CD4-positive, alpha-beta memory T cell (primary cell): Measurements from ENCODE around the gene CNST. TPM values are rescaled to one million over a fixed set of nuclear protein-coding genes. Genes with fewer than 3 reads are reported as not detected.

Source experiments
- CTCF ChIA-PET: fragments of 350-600 bp; sonication (Branson Sonifier 250); formaldehyde crosslinking; loops from one replicate; lab custom pipeline; 2021; ENCODE audit warnings: inconsistent platforms; ENCODE audit not compliant: partially characterized antibody; lab: Charles Lee
- POLR2A ChIA-PET: fragments of 350-600 bp; sonication (Branson Sonifier 250); formaldehyde crosslinking; loops from one replicate; lab custom pipeline; 2021; ENCODE audit not compliant: partially characterized antibody; lab: Charles Lee
- DNase-seq, 5 donors: peaks; one replicate each; pipeline versions ENCODE4 v3.0.0 to v3.0.0-alpha.2; 2020 to 2022; ENCODE audit warnings: mixed read lengths in 1 of 5
- H3K27ac ChIP-seq: one replicate; pipeline ENCODE4 v1.7.0; 2013; ENCODE audit warnings: low read depth, low read length
- H3K27me3 ChIP-seq: 2 replicates; pipeline ENCODE4 v1.7.0; 2013; ENCODE audit warnings: mild to moderate bottlenecking, low read length, moderate library complexity; ENCODE audit not compliant: insufficient read depth
- H3K36me3 ChIP-seq: 2 replicates; pipeline ENCODE4 v1.7.0; 2013; ENCODE audit warnings: mild to moderate bottlenecking, low read length, moderate library complexity; ENCODE audit not compliant: insufficient read depth
- H3K4me1 ChIP-seq: 2 replicates; pipeline ENCODE4 v1.7.0; 2013; ENCODE audit warnings: mild to moderate bottlenecking, low read length, moderate library complexity; ENCODE audit not compliant: insufficient read depth
- H3K4me3 ChIP-seq, 2 donors: one replicate each; pipeline ENCODE4 v1.7.0; 2013; ENCODE audit warnings: low read length in 2 of 2, mild to moderate bottlenecking in 1 of 2
- H3K9me3 ChIP-seq, 2 donors: one replicate each; pipeline ENCODE4 v1.7.0; 2013; ENCODE audit warnings: low read length in 2 of 2, control low read depth in 1 of 2; ENCODE audit not compliant: control insufficient read depth in 1 of 2
- H3K27ac Mint-ChIP-seq, 7 donors: one replicate each; pipeline ENCODE4 v1.8.0; 2020 to 2021; ENCODE audit warnings: mixed read lengths in 7 of 7, mild to moderate bottlenecking in 6 of 7, inconsistent platforms in 3 of 7, moderate library complexity in 3 of 7
- H3K27me3 Mint-ChIP-seq, 2 donors: one replicate each; pipeline ENCODE4 v1.8.0; 2020 to 2021; ENCODE audit warnings: mixed read lengths in 2 of 2
- H3K36me3 Mint-ChIP-seq, 2 donors: one replicate each; pipeline ENCODE4 v1.8.0; 2020 to 2021; ENCODE audit warnings: mixed read lengths in 2 of 2, inconsistent platforms in 1 of 2, mild to moderate bottlenecking in 1 of 2
- H3K4me1 Mint-ChIP-seq, 4 donors: one replicate each; pipeline ENCODE4 v1.8.0; 2020 to 2021; ENCODE audit warnings: mixed read lengths in 4 of 4, mild to moderate bottlenecking in 1 of 4
- H3K4me3 Mint-ChIP-seq, 8 donors: one replicate each; pipeline ENCODE4 v1.8.0; 2020 to 2021; ENCODE audit warnings: mixed read lengths in 8 of 8, mild to moderate bottlenecking in 7 of 8, moderate library complexity in 6 of 8, inconsistent platforms in 3 of 8
- H3K9me3 Mint-ChIP-seq, 8 donors: one replicate each; pipeline ENCODE4 v1.8.0; 2020 to 2021; ENCODE audit warnings: mixed read lengths in 8 of 8, mild to moderate bottlenecking in 5 of 8, inconsistent platforms in 3 of 8, moderate library complexity in 1 of 8
- intact Hi-C: fragments of 100-400 bp; cut with micrococcal nuclease; formaldehyde crosslinking; loops from one replicate; pipeline ENCODE4 v1.15.1; 2023
- polyA plus RNA-seq, 2 donors: library from polyadenylated mRNA; unstranded; fragments of 300-500 nt; fragmentation: Illumina TruSeq; gene quantifications; one replicate each; pipeline ENCODE4 v1.2.3, GENCODE V29; 2021
- total RNA-seq, 2 experiments: library from RNA; stranded (reverse); gene quantifications; one replicate each; pipeline ENCODE4 v1.2.3, GENCODE V29; 2021

CNST gene
- total and polyA plus RNA-seq, 4 experiments from 2014 or later = 36.2 to 103 (median 78.1) TPM

- Histone ChIP-seq H3K4me1 (no peaks in the 10 kb centered on the region), H3K4me3 (no peak overlapping the region), H3K9me3 (no peaks in the 10 kb centered on the region), H3K27me3 (no peaks in the 10 kb centered on the region), H3K36me3 (no peaks in the 10 kb centered on the region), H3K27ac (no peak overlapping the region)
- Mint-ChIP-seq H3K4me1 (no peaks in the 10 kb centered on the region), H3K4me3 (no peak overlapping the region), H3K27me3 (no peaks in the 10 kb centered on the region), H3K9me3 (peaks cover 0 to under 1% (median 0%) of the 10 kb centered on the region in 8 donors), H3K27ac (peak overlapping the region in 2 of 7 donors; percentile 9 to 59), H3K36me3 (peaks cover 0 to 14% of the 10 kb centered on the region in 2 donors)
- no peak for DNase-seq
- ChIA-PET POLR2A (no interaction called here), CTCF (interaction anchor here (1.0 kb wide), 1 partner anchor 11 kb away, joined by 3 read pairs; no protein-coding TSS in a partner anchor)
- intact Hi-C loops = no loop called here
Measured at GRCh38 chr1:246680190-246680589, 113.9 kb downstream of the CNST start.

- Histone ChIP-seq H3K4me1 (no peaks in the 10 kb centered on the region), H3K36me3 (no peaks in the 10 kb centered on the region), H3K4me3 (no peak overlapping the region), H3K27ac (no peak overlapping the region), H3K27me3 (no peaks in the 10 kb centered on the region), H3K9me3 (no peaks in the 10 kb centered on the region)
- Mint-ChIP-seq H3K4me1 (no peaks in the 10 kb centered on the region), H3K36me3 (peaks cover 0 to 14% of the 10 kb centered on the region in 2 donors), H3K4me3 (no peak overlapping the region), H3K27me3 (no peaks in the 10 kb centered on the region), H3K9me3 (no peaks in the 10 kb centered on the region), H3K27ac (no peak overlapping the region)
- intact Hi-C loops = no loop called here
- POLR2A ChIA-PET = interaction anchor here (1.1 kb wide), 1 partner anchor 115 kb away, joined by 3 read pairs; no protein-coding TSS in a partner anchor
- DNase-seq = no peak
- CTCF ChIA-PET = interaction anchor here (0.7 to 1.0 kb wide), 2 partner anchors 8 to 12 kb away, joined by 3 read pairs; no protein-coding TSS in a partner anchor
Measured at GRCh38 chr1:246680696-246681130, 114.5 kb downstream of the CNST start.

DNA sequence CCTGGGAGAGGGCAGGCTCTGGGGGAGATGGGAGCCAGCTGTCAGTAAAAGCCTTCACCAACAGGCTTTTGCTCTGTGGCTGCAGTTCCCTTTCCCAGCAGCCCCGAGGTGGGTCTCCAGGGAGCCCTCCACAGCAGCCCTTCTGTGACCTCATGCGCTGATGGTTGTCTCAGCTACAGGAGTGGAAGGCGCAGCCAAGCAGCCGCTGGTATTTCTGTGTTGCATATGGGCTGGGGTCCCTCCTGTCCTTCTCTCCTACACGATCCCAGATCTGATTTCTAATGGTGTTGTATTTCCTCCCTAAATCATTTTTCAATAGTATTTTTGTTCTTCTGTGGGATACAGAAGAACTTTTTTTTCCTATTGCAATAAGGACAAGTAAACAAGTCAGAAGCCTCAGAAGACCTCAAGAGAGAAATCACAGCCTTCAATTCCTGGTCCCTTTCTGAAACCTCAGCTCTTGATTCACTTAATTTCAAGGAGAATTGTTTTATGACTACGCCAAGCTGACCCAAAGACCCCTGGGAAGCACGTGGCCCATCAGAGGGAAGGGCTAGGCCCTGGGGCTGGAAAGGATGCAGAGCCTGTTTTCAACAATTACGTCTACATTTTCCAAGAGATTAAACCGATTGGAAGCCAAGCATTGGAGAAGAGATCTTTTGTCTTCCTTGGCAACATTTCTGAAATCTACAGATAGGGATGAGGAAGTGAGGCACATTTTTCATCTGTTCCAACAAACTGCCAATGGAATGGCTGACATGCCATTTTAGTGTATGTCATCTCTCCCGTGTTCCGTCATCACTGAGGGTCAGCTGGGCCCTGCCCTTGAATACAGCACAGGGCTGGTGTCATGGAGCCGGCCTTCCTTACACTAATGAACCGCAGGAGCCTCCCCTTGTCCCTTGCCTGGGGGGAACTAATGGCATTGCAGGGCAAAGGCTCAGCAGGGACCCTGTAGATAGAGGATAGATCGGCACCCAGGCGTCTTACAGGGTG lies 115.9 kb downstream of the CNST start:
- ChIA-PET POLR2A (no interaction called here), CTCF (interaction anchor here (0.6 to 1.3 kb wide), 2 partner anchors 9 to 219 kb away, joined by 3 to 5 read pairs; no protein-coding TSS in a partner anchor)
- no peaks in the 10 kb centered on the region for H3K4me1 Mint-ChIP-seq
- no peaks in the 10 kb centered on the region for H3K27me3 Mint-ChIP-seq
- H3K36me3 ChIP-seq = no peaks in the 10 kb centered on the region
- H3K4me3 ChIP-seq = no peak overlapping the region
- no peak overlapping the region for H3K4me3 Mint-ChIP-seq
- no peaks in the 10 kb centered on the region for H3K27me3 ChIP-seq
- intact Hi-C loops = no loop called here
- no peak overlapping the region for H3K27ac ChIP-seq
- no peaks in the 10 kb centered on the region for H3K9me3 Mint-ChIP-seq
- DNase-seq = no peak
- H3K27ac Mint-ChIP-seq = no peak overlapping the region
- H3K9me3 ChIP-seq = no peaks in the 10 kb centered on the region
- H3K36me3 Mint-ChIP-seq = peaks cover 0 to 14% of the 10 kb centered on the region in 2 donors
- H3K4me1 ChIP-seq = no peaks in the 10 kb centered on the region

DNA sequence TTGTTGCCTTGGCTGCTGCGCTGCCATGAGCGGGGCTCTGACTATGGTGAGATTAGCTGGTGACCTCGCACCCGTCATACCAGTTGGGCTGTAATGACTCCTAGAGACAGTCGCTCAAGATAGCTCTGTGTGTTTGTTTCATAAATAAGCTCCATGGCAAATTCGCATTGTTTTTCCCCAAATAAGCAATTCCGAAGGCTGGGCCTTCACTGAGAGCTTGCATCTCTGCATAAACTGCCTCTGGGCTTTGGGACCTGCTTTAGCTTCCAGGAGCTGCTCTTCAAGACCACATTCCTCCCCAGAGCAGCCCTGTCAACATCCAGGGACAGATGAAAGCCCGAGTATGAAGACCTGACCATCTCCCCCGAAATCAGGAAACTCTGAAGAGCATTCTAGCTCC lies 117.3 kb downstream of the CNST start:
- Mint-ChIP-seq H3K27ac (no peak overlapping the region), H3K27me3 (no peaks in the 10 kb centered on the region), H3K4me1 (no peaks in the 10 kb centered on the region), H3K36me3 (peaks cover 0 to 14% of the 10 kb centered on the region in 2 donors), H3K9me3 (no peaks in the 10 kb centered on the region), H3K4me3 (no peak overlapping the region)
- ChIA-PET CTCF (no interaction called here), POLR2A (no interaction called here)
- Histone ChIP-seq H3K4me3 (no peak overlapping the region), H3K9me3 (no peaks in the 10 kb centered on the region), H3K27ac (no peak overlapping the region), H3K36me3 (no peaks in the 10 kb centered on the region), H3K4me1 (no peaks in the 10 kb centered on the region), H3K27me3 (no peaks in the 10 kb centered on the region)
- no peak for DNase-seq
- intact Hi-C loops = no loop called here

GRCh38 chr1:246687002-246687401 lies 120.7 kb downstream of the CNST start:
- Histone ChIP-seq H3K27ac (no peak overlapping the region), H3K9me3 (no peaks in the 10 kb centered on the region), H3K27me3 (no peaks in the 10 kb centered on the region), H3K4me3 (no peak overlapping the region), H3K4me1 (peaks cover 7% of the 10 kb centered on the region), H3K36me3 (no peaks in the 10 kb centered on the region)
- no peak for DNase-seq
- no peak overlapping the region for H3K4me3 Mint-ChIP-seq
- CTCF ChIA-PET = interaction anchor here (1.1 kb wide), 1 partner anchor 9 kb away, joined by 3 read pairs; no protein-coding TSS in a partner anchor
- no peaks in the 10 kb centered on the region for H3K27me3 Mint-ChIP-seq
- POLR2A ChIA-PET = no interaction called here
- intact Hi-C loops = no loop called here
- peaks cover 0 to 3% (median 1%) of the 10 kb centered on the region in 4 donors for H3K4me1 Mint-ChIP-seq
- no peak overlapping the region for H3K27ac Mint-ChIP-seq
- H3K9me3 Mint-ChIP-seq = peaks cover 0 to 7% (median 0%) of the 10 kb centered on the region in 8 donors
- peaks cover 0 to 14% of the 10 kb centered on the region in 2 donors for H3K36me3 Mint-ChIP-seq

DNA sequence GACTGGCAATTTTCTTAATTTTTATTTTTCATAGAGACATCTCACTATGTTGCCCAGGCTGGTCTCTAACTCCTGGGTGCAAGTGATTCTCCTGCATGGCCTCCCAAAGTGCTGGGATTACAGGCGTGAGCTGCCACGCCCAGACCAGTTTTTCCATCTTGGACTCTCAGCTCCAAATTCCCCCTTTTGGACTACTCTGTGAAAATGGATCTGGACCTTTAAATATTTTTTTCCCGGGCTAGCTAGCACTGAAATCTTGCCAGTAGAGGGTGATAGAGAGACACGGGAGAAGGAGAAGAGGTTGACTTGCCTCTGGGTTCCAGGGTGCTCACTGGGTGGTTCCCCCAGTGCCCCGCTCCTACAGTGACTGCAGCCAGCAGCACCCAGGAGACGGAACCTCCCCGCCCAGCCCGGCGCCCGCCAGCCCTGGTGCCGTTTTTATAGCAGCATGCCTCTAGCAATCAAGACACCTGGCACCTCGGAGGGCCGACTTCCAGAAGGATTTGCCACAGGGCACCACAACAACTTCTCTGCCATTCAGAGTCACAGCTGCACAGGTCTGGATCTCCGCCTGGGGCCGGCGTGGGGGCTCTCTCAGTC lies 123.3 kb downstream of the CNST start:
- intact Hi-C loops = no loop called here
- Mint-ChIP-seq H3K9me3 (peaks cover 0 to 18% (median 6%) of the 10 kb centered on the region in 8 donors), H3K27ac (peak overlapping the region in 1 of 7 donors; percentile 57), H3K4me1 (peaks cover 0 to 3% (median 1%) of the 10 kb centered on the region in 4 donors), H3K36me3 (peaks cover 0 to 5% of the 10 kb centered on the region in 2 donors), H3K27me3 (no peaks in the 10 kb centered on the region), H3K4me3 (peak overlapping the region in 1 of 8 donors; percentile 26)
- Histone ChIP-seq H3K36me3 (no peaks in the 10 kb centered on the region), H3K9me3 (no peaks in the 10 kb centered on the region), H3K27ac (no peak overlapping the region), H3K4me1 (peaks cover 7% of the 10 kb centered on the region), H3K4me3 (no peak overlapping the region), H3K27me3 (no peaks in the 10 kb centered on the region)
- CTCF ChIA-PET = interaction anchor here (0.7 to 1.7 kb wide), 10 partner anchors 8 to 191 kb away, joined by 3 to 7 read pairs (median 3); partner anchors contain the start of gene SMYD3
- POLR2A ChIA-PET = no interaction called here
- peak in 4 of 5 donors; percentile 35 to 43 (median 39) for DNase-seq
